NCI-H2029 treated with DMSO at 0.1 percent for 48 hours (cell line): Measurements from ENCODE around the gene EDC4.
A peak's percentile ranks its signal among the peaks of the same experiment; 100 is the strongest.

Source experiments
- DNase-seq: peaks from one replicate; lab custom pipeline; 2025; lab: John Stamatoyannopoulos, UW

EDC4 gene

GRCh38 chr16:67878232-67878631 is 5.4 kb downstream of the EDC4 start:
- DNase-seq, result no peak

- DNase-seq, result no peak
Measured at GRCh38 chr16:67878846-67879245, 6.0 kb downstream of the EDC4 start.

DNA sequence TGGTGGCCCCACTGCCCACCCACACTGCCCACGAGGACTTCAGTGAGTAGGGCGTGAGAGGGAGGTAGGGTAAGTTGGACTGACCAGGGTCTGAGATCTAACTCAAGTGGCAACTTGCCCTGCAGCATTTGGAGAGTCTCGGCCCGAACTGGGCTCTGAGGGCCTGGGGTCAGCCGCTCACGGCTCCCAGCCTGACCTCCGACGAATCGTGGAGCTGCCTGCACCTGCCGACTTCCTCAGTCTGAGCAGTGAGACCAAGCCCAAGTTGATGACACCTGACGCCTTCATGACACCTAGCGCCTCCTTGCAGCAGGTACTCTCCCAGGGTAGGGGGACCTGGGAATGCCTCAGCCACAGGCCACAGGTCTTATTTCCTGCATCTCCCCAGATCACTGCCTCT is 6.6 kb downstream of the EDC4 start:
- DNase-seq, result no peak

DNA sequence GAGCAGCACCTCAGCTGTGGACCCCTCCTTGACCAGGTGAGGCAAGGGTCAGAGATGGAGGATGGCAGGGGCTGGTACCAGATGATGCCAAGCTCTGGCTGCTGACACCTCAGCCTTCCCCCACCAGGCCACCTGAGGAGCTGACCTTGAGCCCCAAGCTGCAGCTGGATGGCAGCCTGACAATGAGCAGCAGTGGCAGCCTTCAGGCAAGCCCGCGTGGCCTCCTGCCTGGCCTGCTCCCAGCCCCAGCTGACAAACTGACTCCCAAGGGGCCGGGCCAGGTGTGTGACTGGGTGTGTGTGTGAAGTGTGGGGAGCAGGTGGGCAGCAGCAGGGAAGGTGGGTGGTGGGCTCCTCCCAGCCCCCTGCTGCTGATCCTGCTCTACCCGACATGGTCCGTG is 7.1 kb downstream of the EDC4 start:
- no peak for DNase-seq

DNA sequence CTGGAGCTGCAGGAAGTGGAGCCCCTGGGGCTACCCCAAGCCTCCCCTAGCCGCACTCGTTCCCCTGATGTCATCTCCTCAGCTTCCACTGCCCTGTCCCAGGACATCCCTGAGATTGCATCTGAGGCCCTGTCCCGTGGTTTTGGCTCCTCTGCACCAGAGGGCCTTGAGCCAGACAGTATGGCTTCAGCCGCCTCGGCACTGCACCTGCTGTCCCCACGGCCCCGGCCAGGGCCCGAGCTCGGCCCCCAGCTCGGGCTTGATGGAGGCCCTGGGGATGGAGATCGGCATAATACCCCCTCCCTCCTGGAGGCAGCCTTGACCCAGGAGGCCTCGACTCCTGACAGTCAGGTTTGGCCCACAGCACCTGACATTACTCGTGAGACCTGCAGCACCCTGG is 7.7 kb downstream of the EDC4 start:
- DNase-seq, result no peak

GRCh38 chr16:67881621-67882161 is 8.8 kb downstream of the EDC4 start:
- no peak for DNase-seq

- DNase-seq, result no peak
Measured at GRCh38 chr16:67882374-67883145, 9.7 kb downstream of the EDC4 start.

DNA sequence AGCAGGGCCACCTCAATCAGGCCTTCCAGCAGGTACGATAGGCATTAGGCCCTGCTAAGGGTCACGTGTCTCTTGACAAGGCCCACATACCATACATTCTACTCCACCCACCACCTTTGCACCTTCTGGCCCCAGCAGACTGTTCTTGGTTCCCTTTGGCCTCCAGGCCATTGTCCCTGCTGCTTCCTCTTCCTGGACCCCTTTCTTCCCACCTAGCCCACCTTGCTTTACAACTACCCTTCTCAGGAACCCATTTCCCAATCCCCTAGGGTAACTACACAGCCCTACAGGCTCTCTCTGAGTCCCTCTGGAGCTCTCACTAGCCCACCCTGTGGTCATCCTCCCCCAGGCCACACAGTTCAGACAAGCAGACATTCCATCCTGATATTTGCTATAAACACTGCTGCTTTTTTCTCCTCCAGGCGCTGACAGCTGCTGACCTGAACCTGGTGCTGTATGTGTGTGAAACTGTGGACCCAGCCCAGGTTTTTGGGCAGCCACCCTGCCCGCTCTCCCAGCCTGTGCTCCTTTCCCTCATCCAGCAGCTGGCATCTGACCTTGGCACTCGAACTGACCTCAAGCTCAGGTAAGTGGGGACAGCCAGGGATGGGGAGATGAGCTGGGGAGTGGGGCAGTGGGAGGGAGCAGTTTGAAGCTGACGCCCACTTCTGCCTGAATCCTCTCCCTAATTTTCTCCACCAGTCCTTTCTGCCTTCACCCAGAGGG is 10.5 kb downstream of the EDC4 start:
- no peak for DNase-seq

DNA sequence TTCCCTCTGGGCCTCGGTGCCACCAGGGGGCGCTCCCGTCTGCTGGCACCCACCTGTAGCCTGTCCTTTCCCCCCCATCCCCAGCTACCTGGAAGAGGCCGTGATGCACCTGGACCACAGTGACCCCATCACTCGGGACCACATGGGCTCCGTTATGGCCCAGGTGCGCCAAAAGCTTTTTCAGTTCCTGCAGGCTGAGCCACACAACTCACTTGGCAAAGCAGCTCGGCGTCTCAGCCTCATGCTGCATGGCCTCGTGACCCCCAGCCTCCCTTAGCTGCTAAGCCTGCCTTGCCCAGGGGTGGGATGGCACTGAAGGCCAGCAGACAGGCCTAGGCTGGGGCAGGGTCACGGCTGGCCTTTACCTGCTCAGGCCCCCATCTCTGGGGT is 11.0 kb downstream of the EDC4 start:
- DNase-seq, result peak; percentile 10

DNA sequence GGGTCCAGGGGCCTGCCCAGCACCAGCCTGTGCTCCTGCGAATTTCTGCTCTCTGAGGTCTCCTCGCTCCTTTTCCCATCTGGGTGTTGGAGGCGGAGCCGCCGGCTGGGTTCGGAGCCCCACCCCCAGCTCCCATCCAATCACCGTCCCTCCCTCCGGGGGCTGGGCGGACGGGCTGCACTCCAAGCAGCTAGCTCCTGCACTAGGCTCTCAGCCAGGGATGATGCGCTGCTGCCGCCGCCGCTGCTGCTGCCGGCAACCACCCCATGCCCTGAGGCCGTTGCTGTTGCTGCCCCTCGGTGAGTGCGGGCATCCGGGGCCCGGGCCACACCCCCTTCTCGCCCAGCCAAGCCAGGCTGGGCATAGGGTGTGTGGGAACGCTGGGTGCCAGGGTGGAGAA is 11.8 kb downstream of the EDC4 start, which contains the start of gene NRN1L:
Gene NRN1L (plus strand): TSS at position 202 of the 400 bp plus-strand sequence. CDS start 19 bp downstream, at position 221.
- peak; percentile 26 for DNase-seq

- no peak for DNase-seq
Measured at GRCh38 chr16:67885545-67885944, 12.7 kb downstream of the EDC4 start.

DNA sequence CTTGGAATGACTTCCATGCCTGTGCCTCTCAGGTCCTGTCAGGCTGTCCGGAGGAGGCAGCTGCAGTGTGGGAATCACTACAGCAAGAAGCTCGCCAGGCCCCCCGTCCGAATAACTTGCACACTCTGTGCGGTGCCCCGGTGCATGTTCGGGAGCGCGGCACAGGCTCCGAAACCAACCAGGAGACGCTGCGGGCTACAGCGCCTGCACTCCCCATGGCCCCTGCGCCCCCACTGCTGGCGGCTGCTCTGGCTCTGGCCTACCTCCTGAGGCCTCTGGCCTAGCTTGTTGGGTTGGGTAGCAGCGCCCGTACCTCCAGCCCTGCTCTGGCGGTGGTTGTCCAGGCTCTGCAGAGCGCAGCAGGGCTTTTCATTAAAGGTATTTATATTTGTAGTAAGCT is 13.1 kb downstream of the EDC4 start:
- DNase-seq, result no peak

DNA sequence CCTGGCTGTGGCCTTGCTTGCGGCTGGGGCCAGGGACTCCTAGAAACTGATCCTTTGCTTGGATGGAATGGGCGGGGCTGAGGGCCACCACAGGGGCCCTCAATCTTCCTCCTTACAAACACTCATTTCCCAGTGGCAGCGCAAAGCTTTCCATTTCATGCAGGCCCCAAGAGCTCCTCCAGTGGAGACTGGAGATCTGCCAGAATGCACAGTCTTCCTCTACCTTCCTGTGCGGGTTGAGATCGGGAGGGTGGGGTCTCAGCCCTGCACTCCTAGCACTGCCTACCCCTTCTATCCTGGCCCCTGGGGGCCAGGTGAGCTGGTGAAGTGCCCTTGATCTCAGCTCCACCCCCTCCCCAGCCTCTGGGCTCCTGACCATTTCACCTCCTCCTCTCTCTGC is 13.5 kb downstream of the EDC4 start:
- no peak for DNase-seq

DNA sequence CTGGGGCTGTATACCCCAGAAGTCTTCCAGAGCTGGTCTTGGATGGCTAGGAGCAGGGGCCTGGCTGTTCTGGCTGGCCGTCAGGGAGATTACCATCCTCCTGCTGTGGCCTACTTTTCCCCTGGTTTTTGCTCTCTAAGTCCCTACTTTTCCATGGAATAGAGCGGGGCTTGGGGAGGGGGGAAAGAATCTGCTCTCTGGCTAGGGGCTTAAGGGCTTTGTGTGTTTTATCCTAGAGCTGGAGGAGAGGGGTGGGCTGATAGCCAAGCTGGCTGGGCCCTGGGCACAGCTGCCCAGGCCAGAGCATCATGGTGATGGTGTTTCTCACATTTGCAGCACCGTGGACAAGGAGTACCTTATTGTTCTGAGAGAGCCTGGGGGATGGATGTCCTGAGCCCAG is 15.5 kb downstream of the EDC4 start:
- DNase-seq, result no peak

DNA sequence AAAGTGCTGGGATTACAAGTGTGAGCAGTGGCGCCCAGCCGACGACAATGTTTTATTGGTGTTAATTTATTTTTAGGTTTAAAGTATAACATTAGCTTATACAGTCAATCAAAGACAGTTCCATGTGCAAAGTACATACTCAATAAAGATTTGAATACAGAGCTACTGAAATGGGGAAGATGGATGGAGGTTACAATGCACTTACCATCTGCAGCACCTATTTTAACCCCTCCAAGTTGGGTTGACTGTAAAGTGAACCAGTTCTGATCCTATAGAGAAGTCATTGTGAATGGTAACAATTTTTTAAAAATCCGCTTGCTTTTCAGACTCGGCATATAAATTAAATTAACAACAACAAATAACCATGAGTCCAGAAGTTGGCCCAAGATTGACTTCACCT is 19.5 kb downstream of the EDC4 start:
- no peak for DNase-seq

GRCh38 chr16:67892899-67893742 is 20.3 kb downstream of the EDC4 start, which contains the start of gene PSKH1:
TSS of gene PSKH1 (plus strand) at chr16:67893254. CDS start at chr16:67908750, 15,496 bp downstream.
- peak; percentile 54 for DNase-seq

- DNase-seq, result no peak
Measured at GRCh38 chr16:67893743-67894399, 21.0 kb downstream of the EDC4 start.

DNA sequence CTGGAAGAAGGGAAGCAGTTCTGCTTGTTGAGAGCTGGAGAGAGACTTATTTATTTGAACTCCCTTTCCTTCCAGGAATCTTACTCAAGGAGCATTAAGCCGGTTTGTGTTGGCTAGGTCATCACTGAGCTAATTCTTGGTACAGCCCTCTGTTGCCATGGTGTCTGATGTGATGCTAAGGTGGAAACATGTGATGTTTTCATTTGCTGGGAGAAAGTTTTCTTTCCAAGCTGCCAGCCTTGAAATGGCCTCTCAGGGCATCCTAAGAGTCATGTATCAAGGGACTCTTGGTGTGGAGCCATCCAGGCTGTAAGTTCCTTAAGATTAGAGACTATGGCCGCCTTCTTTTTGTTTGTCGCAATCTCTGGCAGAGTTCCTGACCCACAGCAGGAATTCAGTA is 24.4 kb downstream of the EDC4 start:
- no peak for DNase-seq

- DNase-seq, result no peak
Measured at GRCh38 chr16:67901734-67902133, 28.9 kb downstream of the EDC4 start.

- DNase-seq, result no peak
Measured at GRCh38 chr16:67902831-67903230, 30.0 kb downstream of the EDC4 start.

DNA sequence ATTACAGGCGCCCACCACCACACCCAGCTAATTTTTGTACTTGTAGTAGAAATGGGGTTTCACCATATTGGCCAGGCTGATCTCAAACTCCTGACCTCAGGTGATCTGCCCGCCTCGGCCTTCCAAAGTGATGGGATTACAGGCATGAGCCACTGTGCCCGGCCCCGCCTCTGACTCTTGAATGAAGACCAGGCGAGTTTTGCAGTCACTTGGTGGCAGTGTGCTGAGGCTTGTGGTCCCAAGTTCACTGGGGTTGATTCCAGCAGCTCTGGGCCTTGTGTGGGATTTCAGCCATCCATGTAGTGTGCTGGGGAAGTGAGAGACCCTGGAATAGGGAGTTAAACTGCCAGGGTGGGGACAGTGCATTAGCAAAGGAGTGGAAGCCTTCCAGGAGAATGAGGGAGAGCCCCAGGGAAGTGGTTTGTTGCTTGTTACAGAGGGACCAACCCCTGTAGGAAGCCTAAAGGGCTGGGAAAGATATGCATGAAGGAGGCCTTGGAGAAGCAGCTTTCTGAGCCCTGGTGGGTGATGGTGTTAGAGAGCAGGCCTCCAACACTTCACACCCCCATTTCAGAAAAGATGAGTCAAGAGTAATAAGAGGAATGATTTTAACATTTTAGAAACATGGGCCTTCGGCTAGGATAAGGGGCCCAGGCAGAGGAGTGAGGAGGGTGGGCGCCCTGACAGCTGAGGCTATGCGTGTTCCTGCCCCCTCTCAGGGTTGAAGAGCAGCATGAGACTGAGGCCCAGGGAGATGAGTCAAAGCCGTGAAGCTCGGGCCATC is 34.7 kb downstream of the EDC4 start:
- no peak for DNase-seq
